Duodenal mucosa (tissue), 2 donors: ENCODE data around the gene UNC5B.

Experiments used
- H3K27ac ChIP-seq: one replicate; pipeline ENCODE4 v1.7.0; 2013; ENCODE audit warnings: low read depth, low read length
- H3K27me3 ChIP-seq, 2 donors: one replicate each; pipeline ENCODE4 v1.7.0; 2013; ENCODE audit warnings: low read length in 2 of 2, control low read depth in 1 of 2; ENCODE audit not compliant: insufficient read depth in 2 of 2, control insufficient read depth in 1 of 2
- H3K36me3 ChIP-seq, 2 donors: one replicate each; pipeline ENCODE4 v1.7.0; 2013; ENCODE audit warnings: low read length in 2 of 2, control low read depth in 1 of 2; ENCODE audit not compliant: insufficient read depth in 2 of 2, control insufficient read depth in 1 of 2
- H3K4me1 ChIP-seq, 2 donors: one replicate each; pipeline ENCODE4 v1.7.0; 2013; ENCODE audit warnings: low read length in 2 of 2, control low read depth in 1 of 2; ENCODE audit not compliant: insufficient read depth in 2 of 2, control insufficient read depth in 1 of 2
- H3K4me3 ChIP-seq, 2 donors: one replicate each; pipeline ENCODE4 v1.7.0; 2013; ENCODE audit warnings: low read length in 2 of 2, low read depth in 1 of 2
- H3K9ac ChIP-seq, 2 donors: one replicate each; pipeline ENCODE4 v1.7.0; 2013; ENCODE audit warnings: low read length in 2 of 2, low read depth in 1 of 2
- H3K9me3 ChIP-seq, 2 donors: one replicate each; pipeline ENCODE4 v1.7.0; 2013; ENCODE audit warnings: low read length in 2 of 2, control low read depth in 1 of 2; ENCODE audit not compliant: control insufficient read depth in 1 of 2

Gene UNC5B

GRCh38 chr10:71212318-71213126, at the start of gene UNC5B:
TSS of gene UNC5B (plus strand) at chr10:71212570. CDS start at chr10:71212986, 416 bp downstream.
- Histone ChIP-seq H3K36me3 (no peaks in the 10 kb centered on the region), H3K9ac (peak within 1 kb of the TSS; percentile 48 to 72), H3K27me3 (peaks cover 54 to 58% of the 10 kb centered on the region in 2 donors), H3K4me3 (peak within 1 kb of the TSS; percentile 65 to 77), H3K27ac (no peak within 1 kb of the TSS), H3K9me3 (no peaks in the 10 kb centered on the region), H3K4me1 (peaks cover 21 to 34% of the 10 kb centered on the region in 2 donors)

- Histone ChIP-seq H3K36me3 (no peaks in the 10 kb centered on the region), H3K9ac (no peak overlapping the region), H3K9me3 (no peaks in the 10 kb centered on the region), H3K27ac (no peak overlapping the region), H3K4me1 (no peaks in the 10 kb centered on the region), H3K27me3 (peaks cover 0 to 4% of the 10 kb centered on the region in 2 donors), H3K4me3 (no peak overlapping the region)
Observed at GRCh38 chr10:71173466-71173865, 38.9 kb upstream of the UNC5B start.

GRCh38 chr10:71176661-71177060, 35.7 kb upstream of the UNC5B start:
- no peak overlapping the region for H3K27ac ChIP-seq
- H3K4me1 ChIP-seq = no peaks in the 10 kb centered on the region
- no peaks in the 10 kb centered on the region for H3K27me3 ChIP-seq
- H3K9me3 ChIP-seq = no peaks in the 10 kb centered on the region
- no peak overlapping the region for H3K9ac ChIP-seq
- no peaks in the 10 kb centered on the region for H3K36me3 ChIP-seq
- no peak overlapping the region for H3K4me3 ChIP-seq

- Histone ChIP-seq H3K27ac (no peak overlapping the region), H3K36me3 (no peaks in the 10 kb centered on the region), H3K27me3 (no peaks in the 10 kb centered on the region), H3K9ac (no peak overlapping the region), H3K4me3 (no peak overlapping the region), H3K9me3 (no peaks in the 10 kb centered on the region), H3K4me1 (no peaks in the 10 kb centered on the region)
Observed at GRCh38 chr10:71177651-71178199, 34.6 kb upstream of the UNC5B start.

GRCh38 chr10:71178880-71179279, 33.5 kb upstream of the UNC5B start:
- H3K4me3 ChIP-seq = no peak overlapping the region
- no peak overlapping the region for H3K9ac ChIP-seq
- H3K27ac ChIP-seq = no peak overlapping the region
- H3K9me3 ChIP-seq = no peaks in the 10 kb centered on the region
- H3K36me3 ChIP-seq = no peaks in the 10 kb centered on the region
- H3K27me3 ChIP-seq = no peaks in the 10 kb centered on the region
- H3K4me1 ChIP-seq = no peaks in the 10 kb centered on the region

- H3K27me3 ChIP-seq = no peaks in the 10 kb centered on the region
- no peaks in the 10 kb centered on the region for H3K9me3 ChIP-seq
- H3K4me1 ChIP-seq = no peaks in the 10 kb centered on the region
- H3K4me3 ChIP-seq = no peak overlapping the region
- H3K27ac ChIP-seq = no peak overlapping the region
- H3K9ac ChIP-seq = no peak overlapping the region
- no peaks in the 10 kb centered on the region for H3K36me3 ChIP-seq
Observed at GRCh38 chr10:71179382-71179781, 33.0 kb upstream of the UNC5B start.

GRCh38 chr10:71184421-71184820, 27.9 kb upstream of the UNC5B start:
- no peak overlapping the region for H3K27ac ChIP-seq
- H3K9me3 ChIP-seq = no peaks in the 10 kb centered on the region
- no peaks in the 10 kb centered on the region for H3K36me3 ChIP-seq
- H3K9ac ChIP-seq = no peak overlapping the region
- H3K27me3 ChIP-seq = no peaks in the 10 kb centered on the region
- no peaks in the 10 kb centered on the region for H3K4me1 ChIP-seq
- H3K4me3 ChIP-seq = no peak overlapping the region

GRCh38 chr10:71185209-71185608, 27.2 kb upstream of the UNC5B start:
- H3K4me1 ChIP-seq = no peaks in the 10 kb centered on the region
- H3K4me3 ChIP-seq = no peak overlapping the region
- no peaks in the 10 kb centered on the region for H3K9me3 ChIP-seq
- no peaks in the 10 kb centered on the region for H3K27me3 ChIP-seq
- no peak overlapping the region for H3K9ac ChIP-seq
- H3K36me3 ChIP-seq = no peaks in the 10 kb centered on the region
- H3K27ac ChIP-seq = no peak overlapping the region

GRCh38 chr10:71187197-71187596, 25.2 kb upstream of the UNC5B start:
- Histone ChIP-seq H3K27me3 (no peaks in the 10 kb centered on the region), H3K36me3 (no peaks in the 10 kb centered on the region), H3K4me1 (no peaks in the 10 kb centered on the region), H3K27ac (no peak overlapping the region), H3K9me3 (no peaks in the 10 kb centered on the region), H3K4me3 (no peak overlapping the region), H3K9ac (no peak overlapping the region)

- no peaks in the 10 kb centered on the region for H3K36me3 ChIP-seq
- no peaks in the 10 kb centered on the region for H3K4me1 ChIP-seq
- no peaks in the 10 kb centered on the region for H3K9me3 ChIP-seq
- H3K27ac ChIP-seq = no peak overlapping the region
- no peak overlapping the region for H3K9ac ChIP-seq
- no peaks in the 10 kb centered on the region for H3K27me3 ChIP-seq
- H3K4me3 ChIP-seq = no peak overlapping the region
Observed at GRCh38 chr10:71187600-71187999, 24.8 kb upstream of the UNC5B start.
